Pulmonary artery endothelial cell (primary cell): Measurements from ENCODE around the gene CMC4. TPM values are rescaled to one million over a fixed set of nuclear protein-coding genes. Genes with fewer than 3 reads are reported as not detected.

Experiments used
- total RNA-seq: library from RNA; depleted of rRNA; stranded (reverse); fragments of >200 nt; gene quantifications from 2 replicates; pipeline ENCODE4 v1.2.3, GENCODE V29; 2014

The CMC4 gene
- total RNA-seq, 1 donor from 2014 or later, result 11.3 TPM

Other genes with a start within 250 kb of the CMC4 start
- not detected in 2 replicates for gene SMIM9, start 236.5 kb downstream of the CMC4 start, total RNA-seq
- 2.0 and 2.8 TPM in 2 replicates for gene F8A1, start 184.8 kb downstream of the CMC4 start, total RNA-seq
- 1.2 and 1.6 TPM in 2 replicates for gene F8, start 48.4 kb downstream of the CMC4 start, total RNA-seq
- 61.5 and 63.7 TPM in 2 replicates for gene FUNDC2, start 44.3 kb downstream of the CMC4 start, total RNA-seq
- gene MTCP1, start within 50 bp of the CMC4 start, total RNA-seq, result 13.0 and 15.5 TPM in 2 replicates
- gene BRCC3, start 372 bp upstream of the CMC4 start, total RNA-seq, result 15.8 and 23.0 TPM in 2 replicates
- 59.6 and 83.0 TPM in 2 replicates for gene VBP1, start 145.3 kb upstream of the CMC4 start, total RNA-seq
- 0.07 TPM in 1 of 2 replicates, not detected in the other for gene RAB39B, start 193.4 kb upstream of the CMC4 start, total RNA-seq